Measurements from ENCODE around the gene DNTTIP2.
"Not testable (repeated sequence)": the region's sequence is repeated elsewhere in the genome, so short reads cannot be mapped to it uniquely, and the experiment has no call there.

- TF ChIP-seq CTCF, POLR2A (IDR thresholded peaks at IDR 0.05): not testable (repeated sequence)
Measured at GRCh38 chr1:93833293-93833692, 45.7 kb downstream of the DNTTIP2 start.

All from adrenal gland (tissue), 5 donors.